AG04449 (cell line): ENCODE data around the gene ASB16.

ENCODE experiments used
- CTCF ChIA-PET: fragments of 350-600 bp; formaldehyde crosslinking; extraction: SDS; loops from one replicate; lab custom pipeline; 2021; ENCODE audit warnings: antibody characterized with exemption; lab: Yijun Ruan, JAX
- POLR2A ChIA-PET: fragments of 400-600, 350-600 bp; formaldehyde crosslinking; extraction: SDS; loops from one replicate; lab custom pipeline; 2020; ENCODE audit warnings: antibody characterized with exemption, inconsistent platforms; lab: Yijun Ruan, JAX
- DNase-seq: peaks from one replicate; pipeline ENCODE4 v3.0.0-alpha.2; 2010; ENCODE audit warnings: low read depth, low spot score
- H3K4me3 ChIP-seq: 2 replicates; pipeline ENCODE4 v1.5.1; 2011; ENCODE audit warnings: low read depth, mild to moderate bottlenecking, control low read depth, low read length
- CTCF ChIP-seq: IDR thresholded peaks from one replicate; pipeline ENCODE4 v1.5.1; 2011; ENCODE audit warnings: mild to moderate bottlenecking, moderate library complexity, low read length, control low read depth, inconsistent platforms; ENCODE audit not compliant: insufficient read depth; ENCODE audit errors: missing control alignments

The ASB16 gene

DNA sequence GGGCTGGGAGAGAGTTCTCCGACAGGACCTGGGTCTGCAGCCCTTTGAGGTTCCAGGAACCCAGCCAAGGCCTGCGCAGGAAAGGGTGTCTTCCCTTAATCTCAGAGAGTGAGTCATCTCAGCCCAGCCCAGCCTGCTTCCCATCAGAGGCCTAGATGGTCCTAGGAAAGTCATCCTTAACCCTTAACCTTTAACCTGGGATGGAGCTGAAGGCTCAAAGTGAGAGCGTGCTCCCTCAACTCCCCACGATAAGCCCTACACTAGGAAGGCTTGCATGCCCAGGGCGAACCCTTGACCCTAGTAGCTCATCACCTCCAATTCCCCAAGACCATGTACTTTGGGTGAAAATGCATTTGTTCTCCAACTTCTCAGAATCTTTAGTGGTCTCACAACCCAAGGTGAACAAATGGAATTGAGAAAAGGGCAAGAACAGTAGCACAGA, 34.0 kb downstream of the ASB16 start:
- CTCF ChIA-PET = interaction anchor here (1.0 to 5.1 kb wide), 18 partner anchors 8 to 319 kb away, joined by 3 to 72 read pairs (median 4); partner anchors contain the start of genes GRN and SLC25A39
- POLR2A ChIA-PET = no interaction called here
- DNase-seq = no peak
- no peak for TF ChIP-seq CTCF
- H3K4me3 ChIP-seq = no peak overlapping the region

GRCh38 chr17:44205962-44206824, 35.7 kb downstream of the ASB16 start:
- H3K4me3 ChIP-seq = no peak overlapping the region
- CTCF ChIA-PET = interaction anchor here (0.9 to 7.0 kb wide), 8 partner anchors 11 to 317 kb away, joined by 3 to 130 read pairs (median 4); partner anchors contain the start of gene GRN
- TF ChIP-seq CTCF = peak; percentile 27
- POLR2A ChIA-PET = interaction anchor here (1.5 kb wide), 1 partner anchor 13 kb away, joined by 3 read pairs; the partner anchor contains the start of gene UBTF
- no peak for DNase-seq

DNA sequence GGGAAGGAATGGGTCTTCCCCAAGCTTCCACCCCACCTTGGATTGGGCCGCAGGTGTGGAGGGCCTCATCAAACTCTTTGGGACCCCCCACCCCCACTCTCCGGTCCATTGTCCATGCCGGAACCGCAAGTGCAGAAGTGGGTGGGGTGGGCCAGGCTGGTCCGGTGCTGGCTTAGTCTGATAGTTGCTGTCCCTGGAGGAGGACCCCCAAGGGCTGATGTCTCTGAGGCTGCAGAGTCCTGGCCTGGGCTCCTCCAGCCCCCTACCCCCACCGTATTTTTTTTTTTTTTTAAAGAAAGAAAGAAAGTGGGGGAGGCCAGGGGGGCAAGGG, 36.3 kb downstream of the ASB16 start:
- ChIA-PET POLR2A (interaction anchor here (1.5 kb wide), 1 partner anchor 12 kb away, joined by 3 read pairs; the partner anchor contains the start of gene UBTF), CTCF (interaction anchor here (0.9 to 7.0 kb wide), 5 partner anchors 10 to 316 kb away, joined by 3 to 130 read pairs (median 14); no protein-coding TSS in a partner anchor)
- DNase-seq = no peak
- no peak overlapping the region for H3K4me3 ChIP-seq
- TF ChIP-seq CTCF = no peak

GRCh38 chr17:44207319-44207718, 36.8 kb downstream of the ASB16 start:
- ChIA-PET POLR2A (interaction anchor here (0.6 kb wide), 1 partner anchor 14 kb away, joined by 3 read pairs; no protein-coding TSS in a partner anchor), CTCF (interaction anchor here (1.9 to 7.0 kb wide), 4 partner anchors 9 to 315 kb away, joined by 9 to 130 read pairs (median 42); partner anchors contain the start of gene UBTF)
- TF ChIP-seq CTCF = no peak

GRCh38 chr17:44207743-44208142, 37.2 kb downstream of the ASB16 start:
- no peak for TF ChIP-seq CTCF
- CTCF ChIA-PET = interaction anchor here (0.6 to 7.0 kb wide), 9 partner anchors 9 to 325 kb away, joined by 3 to 130 read pairs (median 24); partner anchors contain the start of genes GRN and UBTF
- no peak for DNase-seq
- no peak overlapping the region for H3K4me3 ChIP-seq
- POLR2A ChIA-PET = interaction anchor here (0.6 to 0.8 kb wide), 2 partner anchors 12 to 13 kb away, joined by 3 read pairs; partner anchors contain the start of gene UBTF

More at GRCh38 chr17:44207319-44207718, 36.8 kb downstream of the ASB16 start:
- no peak for DNase-seq
- H3K4me3 ChIP-seq = no peak overlapping the region
